ENCODE data around the gene CDHR1.

Gene CDHR1

GRCh38 chr10:84234479-84234878, 40.1 kb downstream of the CDHR1 start:
- DNase-seq = no peak

- no peak for DNase-seq
Observed at GRCh38 chr10:84235096-84235495, 40.8 kb downstream of the CDHR1 start.

GRCh38 chr10:84236807-84237198, 42.5 kb downstream of the CDHR1 start:
- no peak for DNase-seq

GRCh38 chr10:84237199-84238051, 43.1 kb downstream of the CDHR1 start:
- no peak for DNase-seq

GRCh38 chr10:84238909-84239308, 44.6 kb downstream of the CDHR1 start:
- no peak for DNase-seq

- no peak for DNase-seq
Observed at GRCh38 chr10:84241185-84241790, 47.0 kb downstream of the CDHR1 start, which contains the start of gene LRIT1. Gene LRIT1 (minus strand): TSS chr10:84241546. CDS start chr10:84241439, 107 bp downstream.

GRCh38 chr10:84243759-84244158, 49.4 kb downstream of the CDHR1 start:
- no peak for DNase-seq

- DNase-seq = no peak
Observed at GRCh38 chr10:84244651-84245270, 50.4 kb downstream of the CDHR1 start, which contains the start of gene RGR. Gene RGR (plus strand): TSS chr10:84245053. CDS start chr10:84245091, 38 bp downstream.

GRCh38 chr10:84247496-84247895, 53.2 kb downstream of the CDHR1 start:
- DNase-seq = no peak

- DNase-seq = no peak
Observed at GRCh38 chr10:84248794-84249193, 54.5 kb downstream of the CDHR1 start.

GRCh38 chr10:84254552-84255478, 60.5 kb downstream of the CDHR1 start:
- no peak for DNase-seq

- DNase-seq = no peak
Observed at GRCh38 chr10:84256510-84257342, 62.4 kb downstream of the CDHR1 start.

GRCh38 chr10:84257343-84258020, 63.1 kb downstream of the CDHR1 start:
- DNase-seq = no peak

GRCh38 chr10:84258034-84258695, 63.8 kb downstream of the CDHR1 start:
- DNase-seq = no peak

GRCh38 chr10:84261236-84261915, 67.0 kb downstream of the CDHR1 start:
- no peak for DNase-seq

- no peak for DNase-seq
Observed at GRCh38 chr10:84262190-84262956, 68.0 kb downstream of the CDHR1 start.

GRCh38 chr10:84263716-84264115, 69.4 kb downstream of the CDHR1 start:
- no peak for DNase-seq

- peak in 1 of 2 experiments; percentile 10 for DNase-seq
Observed at GRCh38 chr10:84264611-84265141, 70.3 kb downstream of the CDHR1 start.

GRCh38 chr10:84265418-84265817, 71.1 kb downstream of the CDHR1 start:
- DNase-seq = no peak

All from NCI-H1930 (cell line).